GM19438 (cell line): Measurements from ENCODE around the gene RBM47.

Source experiments
- ATAC-seq: cut with Tn5 transposase; IDR thresholded peaks from one replicate; pipeline ENCODE4 v1.9.1; 2021; ENCODE audit warnings: low read depth; ENCODE audit not compliant: unreplicated experiment

Gene RBM47

GRCh38 chr4:40626183-40626990 lies 3.3 kb downstream of the RBM47 start:
- no peak for ATAC-seq

DNA sequence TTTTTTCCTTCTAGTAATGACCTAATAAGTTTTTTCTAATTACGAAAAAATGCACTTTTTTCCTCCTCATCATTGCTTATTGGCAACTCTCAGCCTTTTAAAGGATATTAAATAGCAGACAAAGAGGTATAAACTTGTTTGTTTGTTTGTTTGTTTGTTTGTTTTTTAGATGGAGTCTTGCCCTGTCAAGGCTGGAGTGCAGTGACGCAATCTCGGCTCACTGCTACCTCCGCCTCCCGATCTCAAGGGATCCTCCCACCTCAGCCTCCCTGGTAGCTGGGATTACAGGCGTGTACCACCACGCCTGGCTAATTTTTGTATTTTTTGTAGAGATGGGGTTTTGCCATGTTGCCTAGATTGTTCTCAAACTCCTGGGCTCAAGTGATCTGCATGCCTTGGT lies 6.0 kb downstream of the RBM47 start:
- ATAC-seq: no peak

DNA sequence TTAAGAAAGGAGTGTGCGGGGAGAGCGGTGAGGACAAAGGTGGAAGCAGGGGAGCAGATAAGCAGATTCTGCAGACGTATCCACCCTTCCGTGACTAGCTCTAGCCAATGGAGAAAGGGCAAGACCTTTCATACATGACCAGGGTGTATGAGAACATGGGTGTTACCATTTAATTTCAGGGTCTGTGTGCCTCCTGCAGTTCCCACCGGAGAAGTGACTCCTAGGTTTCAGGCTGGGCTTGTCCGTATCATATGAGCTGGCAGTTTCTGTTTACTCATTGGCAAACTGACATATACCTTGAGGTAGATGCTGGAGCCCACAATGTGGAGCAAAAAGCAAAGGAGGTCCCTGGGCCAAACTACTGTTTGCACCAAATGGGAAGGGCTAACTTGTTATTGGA lies 6.8 kb downstream of the RBM47 start:
- no peak for ATAC-seq

DNA sequence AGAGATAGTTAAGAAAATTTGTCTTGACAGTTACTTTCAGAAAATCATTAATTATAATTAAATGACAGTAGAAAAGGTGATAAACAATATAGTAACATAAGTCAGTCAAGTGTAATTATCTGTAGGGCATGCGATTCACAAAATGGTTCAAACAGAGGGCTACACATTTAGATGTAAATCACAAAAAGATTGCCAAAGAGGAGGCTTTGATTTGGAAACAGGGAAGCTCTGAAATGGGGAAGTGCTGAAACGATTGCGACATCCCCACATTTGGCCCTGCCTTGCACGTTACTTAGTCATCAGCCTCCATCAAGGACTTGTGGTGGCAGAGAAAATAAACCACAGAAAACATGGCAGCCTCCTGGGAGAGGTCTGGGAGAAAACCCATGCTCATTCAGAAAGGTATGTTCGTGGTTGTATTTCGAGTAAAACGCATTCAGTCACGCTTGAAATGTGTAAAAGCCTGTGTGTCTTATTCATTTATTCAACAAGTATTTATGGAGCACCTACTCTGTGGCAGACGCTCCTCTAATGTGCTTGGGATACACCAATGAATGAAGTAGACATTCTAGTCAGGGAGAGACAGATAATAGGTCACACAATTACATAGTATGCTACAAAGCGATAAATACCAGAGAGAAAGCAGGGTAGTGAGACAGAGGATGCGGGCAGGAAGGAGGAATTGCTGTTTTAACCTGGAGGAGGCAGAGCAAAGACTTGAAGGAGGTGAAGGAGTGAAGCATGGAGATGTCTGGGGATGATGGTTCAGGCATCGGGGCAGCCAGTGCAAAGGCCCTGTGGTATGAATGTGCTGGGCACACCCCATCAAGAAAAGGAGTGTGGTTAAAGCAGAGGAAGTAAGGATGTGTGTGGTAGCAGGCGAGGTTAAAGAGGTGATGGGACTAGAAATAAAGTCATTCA lies 7.8 kb downstream of the RBM47 start:
- peak; percentile 51 for ATAC-seq

DNA sequence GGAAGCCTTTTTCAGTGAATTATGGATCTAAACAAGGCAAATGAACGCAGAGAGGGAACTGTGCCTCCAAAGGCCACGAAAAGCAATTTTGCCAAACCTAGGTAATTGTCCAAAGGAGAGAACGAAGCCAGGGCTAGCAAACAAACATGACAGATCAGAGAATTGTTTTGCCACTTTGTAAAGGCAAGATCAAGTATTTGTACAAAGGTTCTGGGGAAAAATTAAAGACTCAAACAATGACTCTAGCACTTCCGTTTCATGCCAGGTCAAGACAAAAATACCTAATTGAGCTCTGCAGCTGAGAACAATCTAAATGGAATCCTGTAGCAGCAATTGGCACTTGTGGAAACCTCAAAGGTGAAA lies 8.5 kb downstream of the RBM47 start:
- ATAC-seq: no peak

DNA sequence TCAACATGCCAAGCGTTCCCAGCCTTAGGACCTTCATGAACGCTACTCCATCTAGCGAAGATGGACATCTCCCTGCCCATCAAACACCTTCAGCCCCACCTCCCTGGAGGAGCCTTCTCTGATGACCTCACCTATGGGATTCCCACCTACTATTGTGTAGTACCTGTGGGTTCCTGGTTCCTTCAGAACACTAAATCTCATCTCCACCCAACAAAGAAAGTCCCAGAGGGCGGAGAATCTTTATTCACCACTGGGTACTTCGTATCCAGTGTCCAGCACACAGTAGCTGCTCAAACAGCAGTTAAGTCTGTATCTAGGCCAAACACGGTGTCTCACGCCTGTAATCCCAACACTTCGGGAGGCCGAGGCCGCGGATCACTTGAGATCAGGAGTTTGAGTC lies 10.1 kb downstream of the RBM47 start:
- ATAC-seq: no peak

- ATAC-seq: no peak
Observed at GRCh38 chr4:40617872-40618271, 11.8 kb downstream of the RBM47 start.

DNA sequence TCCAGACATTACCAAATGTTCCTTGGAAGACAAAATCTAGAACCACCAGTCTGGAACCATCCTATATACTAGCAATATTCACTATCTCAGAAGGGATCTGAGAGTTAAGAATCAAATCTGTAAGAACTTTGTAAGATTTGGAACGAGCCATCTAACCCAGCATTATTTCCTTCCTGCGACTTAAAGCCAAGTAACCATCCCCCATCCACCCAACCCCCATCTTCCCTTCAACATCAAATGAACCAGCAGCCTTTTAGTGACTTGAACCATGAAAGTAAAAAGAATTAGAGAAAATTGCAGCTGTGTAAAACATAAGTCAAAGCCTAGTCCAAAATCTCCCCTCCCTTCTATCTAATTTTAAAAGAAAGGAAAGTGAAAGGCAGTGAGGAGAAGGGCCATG lies 15.6 kb downstream of the RBM47 start:
- no peak for ATAC-seq

GRCh38 chr4:40613456-40613855 lies 16.2 kb downstream of the RBM47 start:
- ATAC-seq: no peak

GRCh38 chr4:40612831-40613230 lies 16.8 kb downstream of the RBM47 start:
- ATAC-seq: no peak

DNA sequence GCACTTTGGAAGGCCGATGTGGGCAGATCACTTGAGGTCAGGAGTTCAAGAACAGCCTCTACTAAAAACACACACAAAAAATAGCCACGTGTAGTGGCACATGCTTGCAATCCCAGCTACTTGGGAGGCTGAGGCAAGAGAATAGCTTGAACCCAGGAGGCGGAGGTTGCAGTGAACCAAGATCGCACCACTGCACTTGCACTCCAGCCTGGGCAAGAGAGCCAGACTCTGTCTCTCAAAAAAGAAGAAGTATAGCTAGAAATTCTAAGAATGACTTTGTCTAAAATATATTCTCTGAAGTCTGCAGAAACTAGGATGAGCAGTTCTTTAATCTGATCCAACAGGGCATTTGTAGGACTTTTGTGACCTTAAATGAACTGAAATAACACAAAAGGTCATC lies 17.4 kb downstream of the RBM47 start:
- no peak for ATAC-seq

- no peak for ATAC-seq
Observed at GRCh38 chr4:40608628-40609027, 21.0 kb downstream of the RBM47 start.

DNA sequence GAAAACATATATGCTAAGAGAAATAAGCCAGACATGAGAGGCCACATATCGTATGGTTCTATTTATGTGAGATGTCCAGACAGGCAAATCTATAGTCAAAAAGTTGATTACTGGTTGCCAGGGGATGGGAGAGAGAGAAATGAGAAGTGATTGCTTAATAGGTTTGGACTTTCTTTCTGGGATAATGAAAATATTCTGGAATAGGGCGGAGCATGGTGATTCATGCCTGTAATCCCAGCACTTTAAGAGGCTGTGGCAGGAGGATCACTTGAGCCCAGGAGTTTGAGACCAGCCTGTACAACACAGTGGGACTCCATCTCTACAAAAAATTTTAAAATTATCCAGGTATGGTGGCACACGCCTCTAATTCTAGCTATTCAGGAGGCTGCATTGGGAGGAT lies 22.4 kb downstream of the RBM47 start:
- ATAC-seq: no peak

- ATAC-seq: no peak
Observed at GRCh38 chr4:40606239-40606767, 23.4 kb downstream of the RBM47 start.

- ATAC-seq: no peak
Observed at GRCh38 chr4:40603281-40603680, 26.4 kb downstream of the RBM47 start.

DNA sequence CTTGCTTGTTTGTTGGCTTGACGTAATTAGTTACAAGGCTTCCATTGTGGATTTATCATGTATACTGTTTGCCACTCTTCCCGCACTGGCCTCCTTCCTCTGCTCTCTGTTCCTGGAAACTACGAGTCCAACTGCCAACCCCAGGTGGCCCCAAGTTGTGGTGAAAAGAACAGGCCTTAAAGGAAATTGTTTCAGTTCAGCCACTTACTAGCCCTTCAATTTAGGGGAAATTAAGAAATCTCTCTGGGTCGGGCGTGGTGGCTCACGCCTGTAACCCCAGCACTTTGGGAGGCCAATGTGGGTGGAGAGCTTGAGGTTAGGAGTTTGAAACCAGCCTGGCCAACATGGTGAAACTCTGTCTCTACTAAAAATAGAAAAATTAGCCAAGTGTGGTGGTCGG lies 28.0 kb downstream of the RBM47 start:
- ATAC-seq: no peak

- ATAC-seq: no peak
Observed at GRCh38 chr4:40600850-40601249, 28.8 kb downstream of the RBM47 start.

DNA sequence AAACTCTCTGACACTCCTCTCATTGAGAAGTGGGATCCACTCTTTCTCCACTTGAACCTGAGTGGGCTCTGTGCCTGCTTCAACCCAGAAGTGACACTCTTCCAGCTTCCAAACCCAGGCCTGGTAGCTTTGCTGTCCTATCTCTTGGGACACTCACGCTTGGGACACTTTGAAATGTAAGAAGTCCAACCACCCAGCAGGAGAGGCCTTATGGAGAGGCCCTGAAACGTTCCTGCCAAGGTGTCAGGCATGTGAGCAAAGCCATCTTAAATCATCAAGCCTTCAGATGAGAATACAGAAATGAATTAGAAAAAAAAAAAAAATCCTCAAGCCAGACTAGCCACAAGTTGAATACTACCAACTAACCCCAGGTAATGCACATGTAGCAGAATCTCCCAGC lies 30.2 kb downstream of the RBM47 start:
- ATAC-seq: no peak

DNA sequence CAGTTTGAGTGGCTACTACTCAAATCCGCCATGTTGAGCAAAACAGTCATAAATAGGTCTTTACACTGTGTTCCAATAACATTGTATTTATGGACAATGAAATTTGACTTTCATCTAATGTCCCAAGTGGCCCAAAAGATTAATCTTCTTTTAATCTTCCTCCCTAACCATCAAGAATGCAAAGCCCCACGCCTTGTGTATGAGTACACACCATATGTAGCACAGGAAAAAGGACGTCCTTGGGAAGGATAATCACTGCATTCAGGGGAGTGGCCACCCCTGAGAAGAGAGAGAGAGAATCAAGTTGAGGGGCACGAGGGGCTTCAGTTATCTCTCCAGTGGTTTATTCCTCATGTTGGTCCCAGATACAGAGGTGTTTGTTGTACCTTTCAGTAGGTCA lies 33.1 kb downstream of the RBM47 start:
- ATAC-seq: no peak

GRCh38 chr4:40595981-40596380 lies 33.7 kb downstream of the RBM47 start:
- no peak for ATAC-seq
